Caco-2 (cell line): ENCODE data around the gene ASIC1. TPM values are rescaled to one million over a fixed set of nuclear protein-coding genes. Genes with fewer than 3 reads are reported as not detected.

ENCODE experiments used
- BruUV-seq: library from RNA; stranded (reverse); fragments of 400-500 nt; replicated peaks from 2 replicates; lab custom pipeline; 2021; lab: Mats Ljungman, UMichigan
- CTCF ChIA-PET: fragments of 300-600 bp; sonication (Branson Sonifier 250); formaldehyde crosslinking; loops from one replicate; lab custom pipeline; 2022; ENCODE audit warnings: antibody characterized with exemption; lab: Charles Lee
- POLR2A ChIA-PET: fragments of 300-600 bp; sonication (Branson Sonifier 250); formaldehyde crosslinking; loops from one replicate; lab custom pipeline; 2022; ENCODE audit warnings: antibody characterized with exemption; lab: Charles Lee
- DNase-seq, 2 experiments: peaks; one replicate each; pipeline versions ENCODE4 v3.0.0 to v3.0.0-alpha.2; 2020 to 2022
- H3K27me3 ChIP-seq: replicated peaks from 2 replicates; pipeline ENCODE4 v1.6.0; 2011; ENCODE audit warnings: low read length; ENCODE audit not compliant: control insufficient read depth, insufficient read depth
- H3K36me3 ChIP-seq: 2 replicates; pipeline ENCODE4 v1.5.1; 2011; ENCODE audit warnings: low read length; ENCODE audit not compliant: control insufficient read depth, insufficient read depth
- H3K4me1 ChIP-seq: fragments of 250-450 bp; sonication (Bioruptor Pico); 2 replicates; pipeline ENCODE4 v1.5.1; 2020; ENCODE audit warnings: mild to moderate bottlenecking
- H3K4me3 ChIP-seq: 2 replicates; pipeline ENCODE4 v1.5.1; 2011; ENCODE audit warnings: low read depth, mild to moderate bottlenecking, control low read depth, low read length
- H3K9me3 ChIP-seq: fragments of 250-450 bp; sonication (Bioruptor Pico); 2 replicates; pipeline ENCODE4 v1.5.1; 2020; ENCODE audit warnings: mild to moderate bottlenecking, moderate library complexity
- H3K27ac Mint-ChIP-seq: one replicate; pipeline ENCODE4 v1.8.0; 2022; ENCODE audit warnings: mixed read lengths; ENCODE audit not compliant: unreplicated experiment
- H3K27me3 Mint-ChIP-seq: one replicate; pipeline ENCODE4 v1.8.0; 2022; ENCODE audit warnings: mixed read lengths; ENCODE audit not compliant: insufficient read depth, unreplicated experiment
- H3K36me3 Mint-ChIP-seq: one replicate; pipeline ENCODE4 v1.8.0; 2022; ENCODE audit warnings: mild to moderate bottlenecking, mixed read lengths; ENCODE audit not compliant: insufficient read depth, unreplicated experiment
- H3K4me1 Mint-ChIP-seq: one replicate; pipeline ENCODE4 v1.8.0; 2022; ENCODE audit warnings: low read depth, mixed read lengths; ENCODE audit not compliant: unreplicated experiment
- H3K4me3 Mint-ChIP-seq: one replicate; pipeline ENCODE4 v1.8.0; 2022; ENCODE audit warnings: mild to moderate bottlenecking, moderate library complexity, mixed read lengths; ENCODE audit not compliant: unreplicated experiment
- H3K9me3 Mint-ChIP-seq: one replicate; pipeline ENCODE4 v1.8.0; 2022; ENCODE audit warnings: mixed read lengths; ENCODE audit not compliant: unreplicated experiment
- CTCF ChIP-seq, 2 experiments: fragments of 200-600 bp in 1 of 2; IDR thresholded peaks; 1 replicate in 1 of 2; 2 replicates in 1 of 2; pipeline versions ENCODE4 v1.5.1 to v1.8.0; 2011 to 2022; ENCODE audit warnings: antibody characterized with exemption in 1 of 2, control low read depth in 1 of 2, inconsistent platforms in 1 of 2, low read depth in 1 of 2, low read length in 1 of 2, mild to moderate bottlenecking in 1 of 2, moderate library complexity in 1 of 2; ENCODE audit not compliant: insufficient read depth in 1 of 2, severe bottlenecking in 1 of 2, unreplicated experiment in 1 of 2
- intact Hi-C: fragments of 100-400 bp; cut with micrococcal nuclease; formaldehyde crosslinking; loops from one replicate; pipeline ENCODE4 v1.10.0; 2022; ENCODE audit not compliant: unreplicated experiment
- total RNA-seq: library from RNA; stranded (reverse); gene quantifications from 2 replicates; pipeline ENCODE4 v1.2.3, GENCODE V29; 2022

Gene ASIC1
- total RNA-seq, 1 experiment from 2014 or later = 17.8 TPM

GRCh38 chr12:50110762-50111351 is 53.5 kb downstream of the ASIC1 start:
- CTCF ChIA-PET = interaction anchor here (0.6 to 4.4 kb wide), 28 partner anchors 7 to 1225 kb away, joined by 3 to 105 read pairs (median 6); partner anchors contain the start of genes CERS5, GPD1, NCKAP5L and SMARCD1
- no peak overlapping the region for H3K4me3 ChIP-seq
- H3K27ac Mint-ChIP-seq = peak overlapping the region; percentile 97
- peaks cover 23% of the 10 kb centered on the region for H3K36me3 Mint-ChIP-seq
- DNase-seq = peak; percentile 71 to 87
- peaks cover 16% of the 10 kb centered on the region for H3K4me1 Mint-ChIP-seq
- H3K9me3 ChIP-seq = no peaks in the 10 kb centered on the region
- no peaks in the 10 kb centered on the region for H3K27me3 Mint-ChIP-seq
- intact Hi-C loops = loop anchor here (1.0 kb wide), 3 partner anchors 10 to 86 kb away; partner anchors contain the start of gene RACGAP1
- BruUV-seq = no TSS peak
- POLR2A ChIA-PET = interaction anchor here (0.5 to 2.3 kb wide), 18 partner anchors 10 to 1281 kb away, joined by 3 to 30 read pairs (median 6); partner anchors contain the start of genes CERS5, RACGAP1, SMARCD1 and TMBIM6
- peaks cover 25% of the 10 kb centered on the region for H3K4me1 ChIP-seq
- no peaks in the 10 kb centered on the region for H3K27me3 ChIP-seq
- H3K9me3 Mint-ChIP-seq = no peaks in the 10 kb centered on the region
- no peaks in the 10 kb centered on the region for H3K36me3 ChIP-seq
- peak overlapping the region; percentile 49 for H3K4me3 Mint-ChIP-seq
- no peak for TF ChIP-seq CTCF (IDR thresholded peaks at IDR 0.05; ENCODE audit: insufficient read depth in 1 of 2, low read depth in 1 of 2, low read length in 1 of 2, severe bottlenecking in 1 of 2, unreplicated experiment in 1 of 2)

GRCh38 chr12:50111395-50111692 is 53.9 kb downstream of the ASIC1 start:
- Histone ChIP-seq H3K27me3 (no peaks in the 10 kb centered on the region), H3K4me1 (peaks cover 24% of the 10 kb centered on the region), H3K36me3 (no peaks in the 10 kb centered on the region), H3K4me3 (no peak overlapping the region), H3K9me3 (no peaks in the 10 kb centered on the region)
- no TSS peak for BruUV-seq
- Mint-ChIP-seq H3K36me3 (peaks cover 28% of the 10 kb centered on the region), H3K27ac (peak overlapping the region; percentile 97), H3K9me3 (no peaks in the 10 kb centered on the region), H3K4me1 (peaks cover 17% of the 10 kb centered on the region), H3K27me3 (no peaks in the 10 kb centered on the region), H3K4me3 (peak overlapping the region; percentile 100)
- no peak for TF ChIP-seq CTCF (IDR thresholded peaks at IDR 0.05; ENCODE audit: insufficient read depth in 1 of 2, low read depth in 1 of 2, low read length in 1 of 2, severe bottlenecking in 1 of 2, unreplicated experiment in 1 of 2)
- POLR2A ChIA-PET = interaction anchor here (0.5 to 2.3 kb wide), 10 partner anchors 17 to 370 kb away, joined by 3 to 30 read pairs (median 5); partner anchors contain the start of genes CERS5, SMARCD1 and TMBIM6
- CTCF ChIA-PET = interaction anchor here (0.6 to 4.4 kb wide), 32 partner anchors 8 to 1225 kb away, joined by 3 to 105 read pairs (median 8); partner anchors contain the start of genes CERS5, GPD1, NCKAP5L and SMARCD1
- no peak for DNase-seq
- intact Hi-C loops = loop anchor here (1.0 kb wide), 3 partner anchors 10 to 86 kb away; partner anchors contain the start of gene RACGAP1

- intact Hi-C loops = loop anchor here (1.0 kb wide), 6 partner anchors 11 to 288 kb away; partner anchors contain the start of genes CERS5, LARP4, RACGAP1 and SMARCD1
- no peaks in the 10 kb centered on the region for H3K36me3 ChIP-seq
- Mint-ChIP-seq H3K4me1 (peaks cover 17% of the 10 kb centered on the region), H3K36me3 (peaks cover 32% of the 10 kb centered on the region), H3K27me3 (no peaks in the 10 kb centered on the region), H3K9me3 (no peaks in the 10 kb centered on the region), H3K4me3 (peak within 1 kb of the TSS; percentile 100), H3K27ac (peak within 1 kb of the TSS; percentile 97)
- ChIA-PET POLR2A (interaction anchor here (0.5 to 2.3 kb wide), 21 partner anchors 9 to 1244 kb away, joined by 3 to 30 read pairs (median 4); partner anchors contain the start of genes CERS5, FAM186A, SMARCD1 and TMBIM6), CTCF (interaction anchor here (0.6 to 4.4 kb wide), 37 partner anchors 8 to 1226 kb away, joined by 3 to 105 read pairs (median 8); partner anchors contain the start of genes CERS5, GPD1, NCKAP5L and SMARCD1)
- peak within 1 kb of the TSS; percentile 80 for H3K4me3 ChIP-seq
- DNase-seq = peak; percentile 100
- TF ChIP-seq CTCF (IDR thresholded peaks at IDR 0.05; ENCODE audit: insufficient read depth in 1 of 2, low read depth in 1 of 2, low read length in 1 of 2, severe bottlenecking in 1 of 2, unreplicated experiment in 1 of 2) = peak; percentile 94 to 97
- no peaks in the 10 kb centered on the region for H3K9me3 ChIP-seq
- BruUV-seq = no TSS peak
- peaks cover 24% of the 10 kb centered on the region for H3K4me1 ChIP-seq
- no peaks in the 10 kb centered on the region for H3K27me3 ChIP-seq
Measured at GRCh38 chr12:50111693-50112455, 54.5 kb downstream of the ASIC1 start, which contains the start of gene COX14. TSS of gene COX14 (plus strand) at chr12:50112236. CDS start at chr12:50120044, 7,808 bp downstream.
